GM18873 (cell line): ENCODE measurements around the gene FOXQ1.
"Not testable (repeated sequence)": the region's sequence is repeated elsewhere in the genome, so short reads cannot be mapped to it uniquely, and the experiment has no call there.

Experiments
- ATAC-seq: cut with Tn5 transposase; IDR thresholded peaks from one replicate; pipeline ENCODE4 v1.9.1; 2021; ENCODE audit warnings: mild to moderate bottlenecking, moderate library complexity, moderate number of reproducible peaks; ENCODE audit not compliant: unreplicated experiment, low FRiP score

The FOXQ1 gene

GRCh38 chr6:1351381-1352008 lies 39.6 kb downstream of the FOXQ1 start:
- no peak for ATAC-seq

DNA sequence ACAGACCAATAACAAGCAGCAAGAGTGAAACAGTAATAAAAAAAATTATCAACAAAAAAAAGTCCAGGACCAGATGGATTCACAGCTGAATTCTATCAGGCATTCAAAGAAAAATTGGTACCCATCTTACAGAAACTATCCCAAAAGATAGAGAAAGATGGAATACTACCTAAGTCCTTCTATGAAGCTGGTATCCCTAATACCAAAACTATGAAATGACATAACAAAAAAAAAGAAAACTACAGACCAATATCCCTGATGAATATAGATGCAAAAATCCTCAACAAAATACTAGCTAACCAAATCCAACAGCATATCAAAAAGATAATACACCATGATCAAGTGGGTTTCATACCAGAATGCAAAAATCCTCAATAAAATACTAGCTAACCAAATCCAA lies 43.2 kb downstream of the FOXQ1 start:
- ATAC-seq = not testable (repeated sequence)

- ATAC-seq = not testable (repeated sequence)
Observed at GRCh38 chr6:1361717-1362116, 49.8 kb downstream of the FOXQ1 start.

DNA sequence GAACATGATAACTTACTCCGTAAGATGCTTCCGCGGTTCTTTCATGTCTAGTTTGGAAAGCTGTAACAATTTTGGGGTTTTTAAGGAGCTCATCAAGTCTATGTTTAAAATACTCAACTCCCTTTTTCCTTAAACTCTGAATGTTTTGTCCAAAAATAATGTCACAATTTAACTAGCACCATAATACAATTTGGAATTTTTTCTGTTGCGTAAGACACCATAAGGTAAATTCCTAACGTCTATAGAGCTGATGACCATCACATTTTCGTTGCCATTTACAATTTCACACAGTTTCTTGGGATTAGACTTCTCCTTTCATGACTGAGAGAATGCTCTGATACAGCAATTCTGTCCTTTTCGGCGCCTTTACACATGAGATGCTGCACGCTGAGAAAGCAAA lies 50.7 kb downstream of the FOXQ1 start:
- no peak for ATAC-seq

DNA sequence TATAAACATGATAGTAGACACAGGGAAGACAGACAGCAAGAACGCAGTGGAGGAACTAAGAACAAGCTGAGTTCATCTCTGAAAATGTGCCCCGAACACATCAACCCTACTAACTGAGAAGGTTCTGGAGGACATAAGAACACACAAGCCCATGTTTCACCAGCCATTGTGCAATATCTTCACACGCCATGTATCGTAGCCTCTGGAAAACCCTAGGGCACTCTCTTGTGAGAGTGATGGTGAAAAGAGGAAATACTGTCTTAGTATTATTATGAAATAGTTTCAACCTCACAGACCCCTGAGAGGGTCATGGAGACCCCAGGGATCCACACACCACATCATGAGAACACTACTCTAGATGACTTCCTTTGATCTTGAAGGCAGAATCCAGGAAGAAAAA lies 51.4 kb downstream of the FOXQ1 start:
- ATAC-seq = no peak

DNA sequence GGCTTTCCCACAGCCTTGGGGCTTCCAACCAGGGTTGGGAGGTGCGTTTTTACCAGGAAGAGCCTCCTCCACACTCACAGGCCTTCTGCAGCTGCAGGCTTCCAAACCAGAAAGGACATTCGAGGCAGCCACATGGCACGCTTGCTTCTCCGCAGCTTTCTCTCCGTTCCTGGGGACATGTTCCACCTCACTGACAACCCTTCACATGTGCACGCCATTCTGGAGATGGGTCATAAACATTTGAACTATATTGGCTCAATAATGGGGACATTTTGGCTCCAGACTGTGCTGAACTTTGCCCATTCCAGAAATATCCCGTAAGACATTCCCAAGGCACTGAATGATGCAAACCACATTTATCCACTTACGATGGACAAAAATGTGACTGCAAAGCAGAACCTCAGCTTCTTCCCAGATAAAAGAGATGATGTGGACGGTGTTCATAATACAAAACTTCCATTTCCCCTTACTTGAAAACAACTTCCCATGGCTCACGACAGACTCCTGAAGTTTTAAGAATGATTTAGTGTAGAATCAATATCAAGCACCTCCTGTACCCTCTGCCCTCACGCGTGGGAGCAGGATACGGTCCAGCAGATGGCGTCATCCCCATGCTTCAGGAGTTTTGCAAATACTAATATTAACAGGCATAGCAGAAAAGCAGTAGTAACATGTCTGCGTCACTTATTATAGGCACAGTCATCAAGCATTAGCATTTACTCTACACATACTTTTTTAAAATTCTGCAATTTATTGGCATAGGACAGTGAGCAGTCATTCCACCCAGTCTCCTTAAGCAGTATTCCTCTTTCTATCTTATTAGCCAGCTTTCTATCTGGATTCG lies 52.1 kb downstream of the FOXQ1 start:
- ATAC-seq = no peak
